Erythroblast (primary cell): ENCODE measurements around the gene ANKRD49.
A peak's percentile ranks its signal among the peaks of the same experiment; 100 is the strongest.

Experiments used
- GATA1 ChIP-seq: IDR thresholded peaks from 2 replicates; pipeline ENCODE4 v1.6.1; 2011; ENCODE audit warnings: low read depth, mild to moderate bottlenecking, control low read depth, low read length, moderate library complexity
- POLR2A ChIP-seq: IDR thresholded peaks from 2 replicates; pipeline ENCODE4 v1.6.1; 2011; ENCODE audit warnings: mild to moderate bottlenecking, low read length

DNA sequence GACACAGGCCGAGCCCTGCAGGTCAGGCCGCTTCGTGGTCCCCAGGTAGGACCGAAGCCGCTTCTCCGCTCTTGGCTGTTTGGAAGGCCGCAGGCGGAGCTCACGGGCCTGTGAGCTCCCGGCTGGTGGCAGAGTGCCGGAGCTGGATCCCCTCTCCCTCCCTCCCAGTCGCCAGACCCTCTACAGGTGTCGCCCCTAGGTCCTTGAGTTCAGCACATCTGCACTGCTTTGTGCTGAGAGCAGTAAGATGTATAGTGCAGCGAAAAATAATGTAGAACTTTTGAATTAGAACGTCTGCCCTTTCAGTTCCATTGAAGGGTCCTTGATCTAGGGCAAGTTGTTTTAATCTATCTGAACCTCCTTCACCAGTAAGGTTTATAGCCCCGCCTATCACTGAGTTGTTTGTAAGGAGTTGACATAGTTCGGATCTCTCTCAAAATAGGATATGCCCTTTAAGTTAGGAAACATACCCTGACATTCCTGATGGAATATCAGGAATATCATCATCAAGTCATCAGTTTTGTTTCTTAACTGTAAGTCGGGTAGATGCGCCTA is 419 bp downstream of the ANKRD49 start:
- TF ChIP-seq POLR2A (peak; percentile 55), GATA1 (no peak)
